Kidney (tissue), 14 donors: ENCODE data around the gene PDIK1L. TPM values are rescaled to one million over a fixed set of nuclear protein-coding genes. Genes with fewer than 3 reads are reported as not detected.

Experiments
- DNase-seq, 5 donors: peaks; one replicate each; pipeline ENCODE4 v3.0.0-alpha.2; 2013 to 2020
- FAIRE-seq: peaks from 2 replicates; lab custom pipeline; 2012; peaks lifted over from hg19 to GRCh38; lab: Jason Lieb, UNC
- H3K27ac ChIP-seq, 2 donors: one replicate each; pipeline ENCODE4 v1.7.0; 2013; ENCODE audit warnings: low read depth in 2 of 2, low read length in 2 of 2, inconsistent platforms in 1 of 2
- H3K27me3 ChIP-seq: one replicate; pipeline ENCODE4 v1.7.1; 2013; ENCODE audit warnings: low read length, inconsistent platforms; ENCODE audit not compliant: control insufficient read depth, insufficient read depth
- H3K36me3 ChIP-seq, 3 donors: one replicate each; pipeline versions ENCODE4 v1.7.0 to v1.7.1; 2013; ENCODE audit warnings: low read length in 3 of 3, control low read depth in 1 of 3, inconsistent platforms in 1 of 3; ENCODE audit not compliant: insufficient read depth in 3 of 3, control insufficient read depth in 2 of 3
- H3K4me1 ChIP-seq, 3 donors: one replicate each; pipeline versions ENCODE4 v1.7.0 to v1.7.1; 2013; ENCODE audit warnings: low read length in 3 of 3, inconsistent platforms in 1 of 3, low read depth in 1 of 3; ENCODE audit not compliant: control insufficient read depth in 2 of 3, insufficient read depth in 2 of 3
- H3K4me3 ChIP-seq, 3 donors: one replicate each; pipeline versions ENCODE4 v1.7.0 to v1.8.1; 2013; ENCODE audit warnings: low read length in 3 of 3, control low read depth in 1 of 3, inconsistent platforms in 1 of 3
- H3K9ac ChIP-seq, 3 donors: one replicate each; pipeline versions ENCODE4 v1.7.0 to v1.7.1; 2013; ENCODE audit warnings: low read length in 3 of 3, control low read depth in 1 of 3, inconsistent platforms in 1 of 3
- H3K9me3 ChIP-seq, 3 donors: one replicate each; pipeline versions ENCODE4 v1.7.0 to v1.7.1; 2013; ENCODE audit warnings: low read length in 3 of 3, control low read depth in 1 of 3, inconsistent platforms in 1 of 3; ENCODE audit not compliant: control insufficient read depth in 2 of 3, insufficient read depth in 1 of 3
- intact Hi-C: fragments of 100-400 bp; cut with DNase I; formaldehyde crosslinking; loops from one replicate; pipeline ENCODE4 v1.11.1; 2022
- polyA plus RNA-seq: library from polyadenylated mRNA; stranded (reverse); fragments of 350-450 nt; fragmentation: Illumina TruSeq; extraction: RNeasy Lipid Tissue Mini Kit (QIAGEN cat#74804); gene quantifications from one replicate; pipeline ENCODE4 v1.2.3, GENCODE V29; 2014; ENCODE audit warnings: low read depth, low replicate concordance; ENCODE audit not compliant: insufficient read depth
- total RNA-seq: library from RNA; stranded (reverse); fragmentation: NEBNext Ultra II Directional; extraction: Animal tissue kit (Norgen Biotek cat#: 25700); gene quantifications from one replicate; pipeline ENCODE4 v1.2.1, GENCODE V29; 2021
- TF ChIP-seq, protein P1 (sequence below): IDR thresholded peaks from 3 replicates; pipeline ENCODE4 v1.5.1; 2012; ENCODE audit warnings: mild to moderate bottlenecking, moderate library complexity, borderline replicate concordance; ENCODE audit not compliant: insufficient read depth; ENCODE audit errors: extremely low read depth
- donor health status: control.
- donor health status: control.
- donor health status: control.
- donor health status: control.
- donor health status: control.
- donor health status: DM: yes; HTN: yes; CAD: no.
- donor health status: Normal renal cell carcinoma (clear cell type).

Gene PDIK1L
- total and polyA plus RNA-seq, 2 donors from 2014 or later: 3.7 to 13.9 TPM

DNA sequence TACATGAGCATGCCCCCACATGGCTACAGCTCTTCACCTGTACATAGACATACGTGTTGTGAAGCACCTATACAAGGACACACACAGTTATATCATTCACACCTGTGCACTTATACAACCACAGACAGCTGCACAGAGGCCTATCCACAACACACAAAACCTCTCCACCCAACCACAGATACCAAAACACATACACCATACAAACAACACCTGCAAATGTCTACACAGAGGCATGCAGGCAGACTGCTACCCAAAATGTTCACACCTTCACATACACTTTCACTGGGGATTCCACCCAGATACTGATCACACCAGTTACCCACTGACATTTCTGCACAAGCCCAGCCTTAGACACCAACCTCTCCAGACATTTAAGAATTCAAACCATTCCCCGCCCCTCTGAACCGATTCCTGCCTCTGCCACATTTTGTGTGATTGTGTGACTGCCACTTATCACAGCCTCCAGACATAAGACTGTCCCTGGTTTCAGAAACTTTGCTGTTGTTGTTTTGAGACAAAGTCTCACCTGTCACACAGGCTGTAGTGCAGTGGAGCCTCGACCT is 55.2 kb downstream of the PDIK1L start:
- H3K4me3 ChIP-seq: no peak overlapping the region
- no peak overlapping the region for H3K27ac ChIP-seq
- intact Hi-C loops: no loop called here
- peaks cover 0 to 3% (median 0%) of the 10 kb centered on the region in 3 donors for H3K36me3 ChIP-seq
- FAIRE-seq (no peak), DNase-seq (no peak)
- TF ChIP-seq, protein P1, sequence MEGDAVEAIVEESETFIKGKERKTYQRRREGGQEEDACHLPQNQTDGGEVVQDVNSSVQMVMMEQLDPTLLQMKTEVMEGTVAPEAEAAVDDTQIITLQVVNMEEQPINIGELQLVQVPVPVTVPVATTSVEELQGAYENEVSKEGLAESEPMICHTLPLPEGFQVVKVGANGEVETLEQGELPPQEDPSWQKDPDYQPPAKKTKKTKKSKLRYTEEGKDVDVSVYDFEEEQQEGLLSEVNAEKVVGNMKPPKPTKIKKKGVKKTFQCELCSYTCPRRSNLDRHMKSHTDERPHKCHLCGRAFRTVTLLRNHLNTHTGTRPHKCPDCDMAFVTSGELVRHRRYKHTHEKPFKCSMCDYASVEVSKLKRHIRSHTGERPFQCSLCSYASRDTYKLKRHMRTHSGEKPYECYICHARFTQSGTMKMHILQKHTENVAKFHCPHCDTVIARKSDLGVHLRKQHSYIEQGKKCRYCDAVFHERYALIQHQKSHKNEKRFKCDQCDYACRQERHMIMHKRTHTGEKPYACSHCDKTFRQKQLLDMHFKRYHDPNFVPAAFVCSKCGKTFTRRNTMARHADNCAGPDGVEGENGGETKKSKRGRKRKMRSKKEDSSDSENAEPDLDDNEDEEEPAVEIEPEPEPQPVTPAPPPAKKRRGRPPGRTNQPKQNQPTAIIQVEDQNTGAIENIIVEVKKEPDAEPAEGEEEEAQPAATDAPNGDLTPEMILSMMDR: no peak
- H3K9me3 ChIP-seq: no peaks in the 10 kb centered on the region
- H3K4me1 ChIP-seq: peaks cover 0 to 12% (median 5%) of the 10 kb centered on the region in 3 donors
- no peaks in the 10 kb centered on the region for H3K27me3 ChIP-seq
- H3K9ac ChIP-seq: no peak overlapping the region

DNA sequence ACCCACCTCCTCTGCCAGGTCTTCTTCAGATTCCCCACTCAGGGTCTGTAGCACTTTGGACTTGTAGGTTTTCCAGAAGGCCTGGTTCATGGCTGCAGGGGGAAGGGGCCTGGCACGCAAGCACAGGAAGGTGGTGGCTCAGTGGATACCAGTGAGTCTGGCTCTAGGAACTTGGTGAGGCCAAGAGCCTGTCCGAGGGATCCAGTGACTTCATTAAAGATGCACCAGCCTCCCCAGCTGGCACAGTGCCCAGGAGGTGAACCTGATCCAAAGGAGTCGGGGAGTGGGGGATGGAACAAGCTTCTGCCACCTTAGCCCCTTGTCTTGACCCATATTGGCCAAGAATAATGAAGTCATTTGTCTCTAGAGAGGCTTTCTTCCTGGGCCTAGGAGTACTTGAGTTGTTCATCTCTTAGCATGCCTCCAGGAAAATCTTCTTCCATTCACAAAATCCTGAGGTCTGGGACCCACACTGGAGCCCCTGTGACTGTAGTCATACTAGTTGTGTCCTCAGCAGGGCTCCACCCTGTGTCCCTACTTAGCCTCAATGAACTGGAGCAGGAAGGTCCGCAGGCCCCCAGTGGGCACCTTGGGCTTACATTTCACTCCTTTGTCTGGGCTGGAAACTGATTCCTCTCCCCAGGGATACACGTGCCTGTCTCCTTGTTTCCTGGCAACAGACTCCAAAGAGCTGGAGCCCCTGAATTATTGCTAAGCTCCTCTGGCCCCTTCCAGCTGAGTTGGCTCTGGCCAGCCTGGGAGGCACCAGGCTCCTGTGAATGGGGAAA is 57.0 kb downstream of the PDIK1L start, which contains the start of gene C1orf232:
TSS of gene C1orf232 (minus strand) at position 554 of the 788 bp plus-strand sequence. CDS start at position 90, 464 bp downstream.
- Histone ChIP-seq H3K4me3 (peak within 1 kb of the TSS; percentile 81 to 95 (median 83)), H3K36me3 (peaks cover 0 to 3% (median 0%) of the 10 kb centered on the region in 3 donors), H3K9me3 (no peaks in the 10 kb centered on the region), H3K27me3 (no peaks in the 10 kb centered on the region), H3K4me1 (peaks cover 0 to 10% (median 5%) of the 10 kb centered on the region in 3 donors), H3K27ac (peak within 1 kb of the TSS; percentile 33 to 67), H3K9ac (peak within 1 kb of the TSS in 2 of 3 donors; percentile 68 to 91)
- intact Hi-C loops: no loop called here
- DNase-seq: peak in 4 of 5 donors; percentile 59 to 86 (median 76)
- TF ChIP-seq, protein P1: no peak
- FAIRE-seq: no peak

DNA sequence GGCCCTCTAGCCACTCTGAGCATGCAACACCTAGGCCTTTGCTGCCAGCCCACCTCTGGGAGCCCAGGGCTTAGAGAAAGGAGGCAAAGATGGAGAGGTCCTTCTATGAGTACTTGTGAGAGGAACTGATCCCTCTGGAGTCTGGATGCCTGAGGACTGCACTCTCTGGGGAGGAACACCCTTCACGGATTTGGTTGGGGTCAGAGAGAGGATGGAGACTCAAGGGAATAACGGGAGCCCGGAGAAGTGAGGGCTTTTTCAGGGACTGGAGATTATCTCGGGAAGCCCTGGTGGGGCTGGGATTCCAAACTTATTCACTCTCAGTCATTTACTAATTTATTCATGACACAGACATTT is 57.6 kb downstream of the PDIK1L start:
- no peaks in the 10 kb centered on the region for H3K9me3 ChIP-seq
- peaks cover 0 to 3% (median 0%) of the 10 kb centered on the region in 3 donors for H3K36me3 ChIP-seq
- peaks cover 0 to 10% (median 5%) of the 10 kb centered on the region in 3 donors for H3K4me1 ChIP-seq
- H3K27ac ChIP-seq: peak overlapping the region in 1 of 2 donors; percentile 23
- H3K27me3 ChIP-seq: no peaks in the 10 kb centered on the region
- H3K9ac ChIP-seq: peak overlapping the region in 2 of 3 donors; percentile 13 to 91
- H3K4me3 ChIP-seq: peak overlapping the region in 1 of 3 donors; percentile 95
- FAIRE-seq (no peak), DNase-seq (peak in 1 of 5 donors; percentile 54)
- intact Hi-C loops: no loop called here
- TF ChIP-seq, protein P1: no peak
